GM19397 (cell line): Measurements from ENCODE around the gene ZNF236.

Source experiments
- ATAC-seq: cut with Tn5 transposase; IDR thresholded peaks from one replicate; pipeline ENCODE4 v1.9.1; 2021; ENCODE audit warnings: mild to moderate bottlenecking, moderate library complexity; ENCODE audit not compliant: unreplicated experiment

Gene ZNF236

DNA sequence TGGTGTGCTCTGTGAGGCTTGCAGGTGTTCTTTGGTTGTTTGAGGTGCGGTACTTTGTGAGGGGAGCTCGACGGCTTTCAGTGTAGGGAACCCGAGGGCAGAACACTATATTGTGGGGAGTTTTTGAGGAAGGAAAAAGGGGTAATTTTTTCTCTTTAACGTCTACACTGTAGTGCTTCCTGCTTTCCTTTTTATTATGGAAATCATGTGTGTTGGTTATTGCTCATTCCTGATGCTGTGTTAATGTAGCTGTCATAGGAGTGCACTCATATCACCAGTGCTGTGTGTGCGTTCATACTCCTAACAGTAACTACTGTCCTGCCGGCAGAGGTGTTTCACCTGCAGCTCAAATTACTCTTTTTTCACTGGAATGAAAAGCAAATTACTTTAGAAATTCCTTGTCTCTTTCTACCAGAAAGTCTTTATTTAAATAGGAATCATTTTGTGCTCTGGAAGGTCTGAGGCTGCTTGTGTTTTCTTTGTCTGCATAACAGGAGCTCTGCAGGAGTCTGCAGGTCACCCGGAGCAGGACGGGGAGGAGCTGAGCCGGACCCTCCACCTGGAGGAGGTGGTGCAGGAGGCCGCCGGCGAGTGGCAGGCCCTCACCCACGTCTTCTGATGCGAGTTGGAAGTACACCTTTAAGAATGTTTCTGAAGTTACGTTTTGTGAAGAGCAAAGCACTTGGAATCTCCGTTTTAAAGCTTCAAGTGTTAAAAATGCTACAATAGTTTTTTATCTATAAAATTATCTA lies 145.5 kb downstream of the ZNF236 start:
- ATAC-seq = no peak

DNA sequence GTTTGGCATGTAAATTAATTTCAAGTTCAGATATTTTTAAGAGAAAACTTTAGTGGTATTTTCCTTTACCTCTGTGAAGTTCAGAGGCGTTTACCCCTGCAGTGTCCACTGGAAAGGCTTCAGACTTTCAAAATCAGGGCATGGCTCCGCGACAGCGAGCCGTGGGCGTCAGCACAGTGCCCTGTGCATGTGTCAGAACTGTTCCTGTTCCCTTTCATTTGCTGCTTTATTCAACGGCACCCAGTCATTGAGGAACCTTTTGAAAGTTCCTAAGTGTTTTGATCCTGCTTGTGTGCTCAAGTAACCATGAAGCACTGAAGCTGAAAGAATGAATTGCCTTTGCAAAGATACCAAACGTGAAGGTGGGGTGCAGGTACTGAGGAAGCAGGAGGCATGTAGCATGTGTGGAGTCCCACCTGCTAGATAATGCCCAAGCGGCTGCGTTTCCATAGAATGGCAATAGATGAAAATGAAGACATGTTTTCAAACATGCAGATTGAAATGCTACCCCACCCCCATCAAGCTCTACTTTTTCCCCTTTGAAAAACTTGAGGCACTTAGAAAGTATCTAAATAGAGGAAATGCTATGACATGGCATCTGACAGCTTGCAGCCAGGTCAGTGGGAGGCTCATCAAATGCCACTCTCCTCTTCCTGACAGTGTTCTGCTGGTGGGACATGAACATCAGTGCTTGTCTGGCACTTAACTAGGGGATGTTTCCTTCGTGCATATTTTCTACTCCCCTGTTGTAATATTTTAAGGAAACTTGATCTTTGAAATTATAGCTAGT lies 148.6 kb downstream of the ZNF236 start:
- ATAC-seq = no peak

- ATAC-seq = no peak
Observed at GRCh38 chr18:76972241-76972640, 149.9 kb downstream of the ZNF236 start.

- ATAC-seq = no peak
Observed at GRCh38 chr18:76972846-76973519, 150.6 kb downstream of the ZNF236 start.

DNA sequence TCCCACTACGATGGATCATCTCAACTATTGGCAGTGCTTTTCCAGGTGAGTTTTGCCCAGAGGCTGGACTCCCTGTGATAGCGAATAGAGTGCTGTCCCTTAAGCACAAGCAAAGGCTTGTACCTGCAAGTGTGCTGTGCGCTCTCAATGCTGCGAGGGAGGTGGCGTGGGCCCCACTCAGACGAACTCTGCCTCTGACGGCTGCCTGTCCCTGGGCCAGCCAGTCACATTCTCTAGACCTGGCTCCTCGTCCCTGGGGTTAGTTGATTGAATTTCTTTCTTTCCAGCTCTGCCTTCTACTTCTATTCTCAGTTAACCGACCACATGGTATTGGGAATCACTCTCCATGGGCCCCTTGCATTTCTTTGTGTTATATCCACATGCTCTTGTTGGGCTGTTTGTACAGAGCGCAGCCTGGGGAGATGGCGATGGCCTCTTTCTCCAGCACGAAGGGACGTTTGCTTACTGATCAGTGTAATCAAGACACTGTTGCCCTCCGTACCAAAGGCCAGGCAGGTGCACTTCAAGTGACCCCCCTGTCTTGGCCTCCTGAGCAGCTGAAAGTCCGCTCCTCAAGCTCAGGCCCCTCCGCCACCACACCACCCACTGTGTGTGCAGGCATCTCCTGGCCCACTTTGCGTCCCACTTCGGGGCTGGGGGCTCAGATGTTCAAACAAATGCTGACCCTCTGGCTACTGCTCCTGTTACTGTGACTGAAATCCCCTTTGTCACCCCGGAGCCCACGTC lies 151.3 kb downstream of the ZNF236 start:
- ATAC-seq = no peak

GRCh38 chr18:76974386-76974785 lies 152.0 kb downstream of the ZNF236 start:
- ATAC-seq = no peak

DNA sequence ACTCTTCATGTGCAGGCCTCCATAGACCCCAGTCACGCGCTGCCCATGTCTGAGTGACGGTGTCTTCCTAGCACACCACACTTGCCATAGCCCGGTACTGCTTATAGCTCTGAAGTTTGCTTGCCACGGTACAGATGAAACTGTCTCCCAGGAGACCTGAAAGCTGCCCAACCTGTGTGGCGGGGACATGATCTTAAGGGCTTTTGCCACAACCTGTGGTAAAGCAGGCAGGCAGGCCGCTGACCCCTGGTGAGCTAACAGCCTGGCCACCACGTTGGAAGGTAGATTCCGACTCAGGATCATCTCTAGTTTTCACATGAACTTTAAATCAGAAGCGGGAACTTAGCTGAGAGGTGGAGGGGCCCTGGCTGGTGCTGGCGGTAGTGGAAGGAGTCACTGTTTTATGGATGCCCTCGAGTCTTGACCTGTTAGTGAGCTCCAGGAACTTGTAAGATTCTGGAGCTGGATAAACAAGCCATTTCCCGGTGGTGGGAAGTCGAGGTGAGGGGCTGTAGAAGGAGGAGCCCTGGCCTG lies 153.3 kb downstream of the ZNF236 start:
- ATAC-seq = no peak

DNA sequence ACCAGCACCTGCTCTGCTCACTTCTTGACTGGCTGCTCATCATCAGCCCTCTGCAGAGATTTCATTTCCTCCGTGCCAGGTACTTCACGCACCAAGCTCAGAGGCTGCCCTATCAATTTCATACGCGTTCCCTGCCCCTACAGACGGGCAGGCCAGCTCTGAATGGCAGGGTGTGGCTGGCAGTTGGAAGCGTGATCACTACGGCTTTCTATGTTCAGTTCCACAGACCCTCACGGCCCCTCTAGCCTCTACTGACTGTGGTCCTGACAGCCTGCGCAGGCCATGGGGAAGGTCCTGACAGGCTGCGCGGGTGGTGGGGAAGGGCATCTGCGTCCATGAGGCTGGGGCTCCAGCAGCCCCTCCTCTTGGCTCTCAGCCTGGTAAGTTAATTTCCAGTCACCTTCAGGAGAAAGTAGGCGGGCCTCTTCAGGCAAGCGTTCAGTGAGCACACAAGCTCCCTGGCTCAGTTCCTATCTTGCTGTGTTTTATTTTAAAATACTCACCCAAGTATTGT lies 154.8 kb downstream of the ZNF236 start:
- no peak for ATAC-seq

- ATAC-seq = no peak
Observed at GRCh38 chr18:76977684-76978232, 155.4 kb downstream of the ZNF236 start.

GRCh38 chr18:76978616-76979015 lies 156.3 kb downstream of the ZNF236 start:
- ATAC-seq = no peak

DNA sequence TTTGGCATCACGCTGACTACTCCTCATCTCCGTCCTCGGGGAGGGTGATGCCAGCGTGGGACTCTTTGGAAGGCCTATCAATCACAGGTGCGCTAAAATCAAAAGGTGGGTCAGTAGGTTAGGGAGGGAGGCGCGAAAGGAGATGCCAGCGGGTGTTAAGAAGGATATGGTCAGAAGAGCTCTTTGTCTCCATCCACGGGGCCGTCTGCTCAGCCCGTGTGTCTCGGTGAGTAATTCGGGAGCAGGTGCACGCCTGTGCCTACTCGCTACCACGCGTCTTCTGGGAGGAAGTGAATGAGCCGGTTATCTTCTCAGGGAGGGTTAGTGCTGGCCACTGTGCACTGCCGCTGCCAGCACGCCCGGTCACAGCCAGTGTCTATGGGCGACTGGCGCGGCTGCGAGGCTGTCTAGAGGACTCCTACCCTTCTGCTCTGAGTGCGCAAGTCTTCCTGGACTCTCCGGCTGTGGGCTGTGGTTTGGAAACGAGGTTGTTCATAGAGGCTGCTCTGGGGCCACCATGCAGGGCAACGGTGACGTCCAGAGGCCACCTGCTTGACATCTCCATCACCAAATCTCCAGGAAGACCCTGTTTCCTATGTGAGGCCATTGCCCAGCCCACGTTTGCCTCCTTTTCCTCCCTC lies 156.9 kb downstream of the ZNF236 start:
- ATAC-seq = no peak

GRCh38 chr18:76979906-76980305 lies 157.5 kb downstream of the ZNF236 start:
- no peak for ATAC-seq

DNA sequence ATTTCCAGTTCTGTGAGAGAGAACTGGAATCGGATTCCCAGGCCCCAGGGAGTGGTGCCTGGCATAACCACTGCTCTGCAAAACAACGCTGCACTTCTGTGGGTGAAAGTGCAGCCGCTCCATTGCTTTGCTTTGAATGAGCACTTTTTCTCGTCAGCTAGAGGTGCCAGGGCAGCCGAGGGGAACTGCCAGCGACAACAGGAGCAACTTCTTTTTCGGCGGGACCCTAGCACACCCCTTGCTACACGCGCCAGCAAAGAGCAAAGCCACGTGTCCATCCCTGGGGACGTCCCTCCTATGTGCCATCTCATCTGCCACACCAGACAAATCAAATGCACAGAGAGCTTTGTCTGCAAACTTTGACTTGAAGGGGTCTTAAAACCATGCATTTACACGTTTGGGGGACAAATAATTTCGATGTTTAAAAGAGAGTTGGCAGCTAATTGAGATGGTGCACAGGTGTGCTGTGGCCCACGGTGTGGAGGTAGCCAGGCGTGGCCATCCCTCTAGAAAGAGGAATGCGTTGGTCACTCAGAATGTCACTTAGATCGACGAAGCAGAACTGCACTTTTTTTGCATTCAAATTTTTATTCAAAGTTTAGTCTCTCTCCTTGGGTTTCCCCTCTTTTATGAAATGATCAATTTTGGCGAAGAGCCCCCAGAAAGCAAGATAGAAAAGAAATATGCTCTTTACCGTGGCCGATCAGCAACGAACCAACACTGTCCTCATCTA lies 158.5 kb downstream of the ZNF236 start:
- ATAC-seq = peak; percentile 42

- peak; percentile 60 for ATAC-seq
Observed at GRCh38 chr18:76981396-76981968, 159.1 kb downstream of the ZNF236 start.

DNA sequence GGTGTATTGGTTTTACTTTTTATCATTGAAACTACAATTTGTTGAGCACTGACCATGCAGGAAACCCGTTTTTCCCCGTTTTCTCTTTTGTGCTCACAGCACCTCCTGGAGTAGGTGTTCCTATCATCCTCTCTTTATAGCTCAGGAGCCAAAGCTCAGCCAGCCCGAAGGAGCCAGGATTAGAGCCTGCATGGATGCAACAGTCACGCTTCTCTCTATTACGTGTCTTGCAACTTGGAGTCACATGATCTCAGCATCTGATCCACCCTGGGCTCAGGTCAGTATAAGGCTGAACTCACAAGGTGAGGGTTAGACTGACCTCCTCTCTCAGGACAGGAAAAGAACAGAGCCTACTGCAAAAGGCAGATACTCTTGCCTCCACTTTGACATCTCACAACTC lies 159.7 kb downstream of the ZNF236 start:
- ATAC-seq = no peak

GRCh38 chr18:76982841-76983583 lies 160.7 kb downstream of the ZNF236 start:
- ATAC-seq = peak; percentile 62

GRCh38 chr18:76983613-76984051 lies 161.3 kb downstream of the ZNF236 start:
- no peak for ATAC-seq
